GM19455 (cell line): ENCODE measurements around the gene APIP.

Experiments used
- ATAC-seq: cut with Tn5 transposase; IDR thresholded peaks from one replicate; pipeline ENCODE4 v1.9.1; 2021; ENCODE audit not compliant: unreplicated experiment

The APIP gene

DNA sequence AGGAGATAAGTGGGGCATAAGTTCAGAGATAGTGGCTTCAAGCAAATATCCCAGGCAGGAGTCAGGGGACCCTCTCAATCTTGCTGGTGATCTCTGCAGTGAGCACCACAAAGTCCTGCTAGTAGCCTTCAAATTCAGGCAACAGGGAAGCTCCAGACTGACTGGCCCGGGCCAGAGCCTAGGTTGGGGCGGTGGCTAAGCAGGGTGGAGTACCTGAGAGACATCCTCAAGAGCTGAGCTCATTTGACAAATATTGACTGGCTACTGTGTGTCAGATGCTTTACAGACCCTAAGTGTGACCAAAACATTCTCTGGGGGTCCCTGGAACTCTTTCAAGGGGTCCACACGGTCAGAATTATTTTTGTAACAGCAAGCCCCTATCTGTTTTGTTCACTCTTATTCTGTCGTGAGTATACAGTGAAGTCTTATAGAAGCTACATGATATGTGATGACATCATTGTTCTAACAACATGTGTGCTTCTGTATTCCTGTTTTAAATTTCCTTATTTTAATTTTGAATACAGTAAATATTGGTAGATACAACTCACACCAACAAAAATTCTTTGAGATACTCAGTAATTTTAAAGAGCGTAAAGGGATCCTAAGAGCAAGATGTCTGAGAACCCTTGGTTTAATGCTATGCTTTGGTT, 71.6 kb downstream of the APIP start:
- no peak for ATAC-seq

DNA sequence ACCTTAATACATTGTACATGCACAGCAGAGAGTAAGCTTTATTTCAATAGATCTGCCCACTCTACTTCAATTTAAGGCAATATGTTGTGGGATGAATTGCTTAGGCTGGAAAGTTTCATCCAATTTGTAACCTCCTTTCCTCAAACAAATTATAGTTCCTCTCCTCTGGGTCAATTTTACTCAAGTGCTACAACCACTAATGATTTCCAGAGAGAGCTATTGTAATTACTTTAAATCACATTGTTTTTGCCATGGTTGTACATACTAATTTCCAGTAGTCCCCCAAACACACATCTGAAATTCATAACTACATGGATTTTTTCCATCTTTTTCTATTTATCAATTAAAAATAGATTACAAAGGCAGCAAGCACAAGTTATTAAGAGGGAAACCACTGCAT, 72.9 kb downstream of the APIP start:
- ATAC-seq: no peak

DNA sequence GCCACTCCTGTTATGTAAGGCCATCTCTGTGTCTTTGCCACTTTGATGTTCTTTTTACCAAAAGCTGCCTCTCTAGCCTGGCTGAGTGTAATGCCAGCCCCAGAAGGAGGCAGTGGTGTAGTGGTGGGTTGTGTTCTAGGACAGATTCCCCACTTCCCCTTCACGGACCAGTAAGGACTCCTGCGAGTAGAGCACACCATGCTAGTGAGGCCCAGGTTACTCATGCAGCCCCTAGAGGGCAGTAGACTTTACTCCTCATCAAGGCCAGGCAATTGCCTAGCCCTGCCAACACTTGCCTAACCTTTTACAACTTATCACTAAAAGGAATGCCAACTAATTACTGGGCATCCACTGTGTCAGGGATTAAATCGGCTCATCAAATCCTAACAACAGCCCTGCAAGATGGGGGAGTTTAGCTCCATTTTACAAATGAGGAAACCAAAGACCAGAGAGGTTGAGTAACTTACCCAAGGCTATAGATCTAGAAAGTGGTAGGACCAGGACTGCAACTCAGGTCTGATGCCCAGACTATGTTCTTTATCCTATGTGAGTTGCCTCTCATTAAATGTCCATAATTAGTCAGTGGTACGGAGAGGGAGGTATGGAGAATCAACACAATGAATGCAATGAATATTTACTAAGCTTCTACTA, 75.3 kb downstream of the APIP start:
- no peak for ATAC-seq

DNA sequence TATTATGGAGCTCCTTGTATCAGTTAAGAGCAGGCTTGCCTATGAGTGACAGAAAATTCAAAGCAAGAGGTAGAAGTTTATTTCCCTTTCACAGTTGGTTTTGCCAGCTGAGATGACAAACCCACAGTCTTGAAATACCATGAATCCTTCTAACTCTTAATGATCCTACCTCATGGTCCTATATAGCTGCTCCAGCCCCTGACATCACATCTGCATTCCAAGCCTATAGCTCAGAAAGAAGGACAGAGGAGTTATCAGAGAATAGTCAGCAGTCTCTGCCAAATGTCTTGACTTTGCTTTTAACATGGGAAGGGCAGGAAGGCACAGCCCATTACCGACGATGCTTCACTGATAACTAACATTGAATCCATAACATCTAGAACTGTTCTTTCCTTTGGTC, 76.2 kb downstream of the APIP start:
- ATAC-seq: no peak

DNA sequence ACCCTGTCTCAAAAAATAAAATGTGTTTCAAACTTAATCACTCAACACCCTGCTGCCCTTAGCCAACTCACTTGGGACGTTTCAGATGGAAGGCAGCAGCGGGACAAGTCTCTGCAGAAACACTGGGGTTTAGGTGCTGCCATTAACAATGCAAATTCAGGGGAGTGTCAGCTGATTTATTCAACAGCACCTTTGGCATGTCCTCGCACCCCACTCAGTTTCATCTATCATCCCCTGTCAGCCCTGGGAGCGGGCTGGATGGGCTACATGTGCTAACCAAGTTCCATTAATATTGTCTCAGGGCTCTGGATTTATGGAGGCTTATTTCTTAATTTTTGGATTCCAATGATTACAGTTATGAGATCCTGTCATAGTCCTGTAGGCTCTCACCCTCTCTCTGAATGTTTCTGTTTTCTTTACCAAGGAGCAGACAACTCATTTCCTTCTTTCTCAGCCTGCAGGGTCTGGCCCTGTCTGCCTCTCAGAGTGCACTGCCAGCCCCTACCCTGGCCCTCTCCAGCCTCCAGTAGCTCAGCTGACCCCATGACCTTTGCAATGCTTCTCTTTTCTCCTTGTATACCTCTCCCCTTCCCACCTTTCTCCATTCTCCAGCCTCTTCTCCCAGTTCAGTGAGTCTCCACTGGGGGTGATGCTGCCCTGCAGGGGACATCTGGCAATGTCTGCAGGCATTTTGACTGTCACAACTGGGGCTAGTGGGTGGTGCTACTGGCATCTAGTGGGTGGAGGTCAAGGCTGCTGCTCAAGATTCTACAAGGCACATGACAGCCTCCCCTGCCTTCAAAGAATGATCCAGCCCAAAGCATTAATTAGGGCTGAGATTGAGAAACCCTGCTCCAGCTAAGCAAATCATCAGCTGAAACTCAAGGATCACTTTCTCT, 79.0 kb downstream of the APIP start:
- no peak for ATAC-seq

DNA sequence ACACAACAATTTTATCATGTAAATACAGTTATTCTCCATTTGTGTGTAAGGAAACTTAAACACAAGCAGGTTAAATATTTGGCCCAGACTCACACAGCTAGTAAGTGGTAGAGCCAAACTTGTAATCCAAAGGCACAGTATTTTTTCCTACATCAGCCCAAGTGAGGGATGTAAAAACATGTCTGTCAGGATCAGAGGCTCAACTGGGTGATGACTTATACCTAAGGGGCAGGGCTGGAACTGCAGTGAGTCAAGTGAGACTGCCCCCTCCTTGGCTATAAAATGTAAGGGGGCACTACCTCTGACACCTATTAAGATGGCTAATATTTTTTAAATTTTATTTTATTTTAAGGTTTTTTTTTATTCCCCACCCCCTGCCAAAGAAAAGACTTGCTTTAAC, 82.6 kb downstream of the APIP start:
- no peak for ATAC-seq
